Camera-type eye (tissue), 1 donor: ENCODE results near the gene C6orf58. TPM values are rescaled to one million over a fixed set of nuclear protein-coding genes. Genes with fewer than 3 reads are reported as not detected.

Experiments used
- total RNA-seq: library from RNA; depleted of rRNA; stranded (reverse); fragments of >200 nt; gene quantifications from one replicate; pipeline ENCODE4 v1.2.3, GENCODE V29; 2014

C6orf58 gene
- not detected for total RNA-seq

DNA sequence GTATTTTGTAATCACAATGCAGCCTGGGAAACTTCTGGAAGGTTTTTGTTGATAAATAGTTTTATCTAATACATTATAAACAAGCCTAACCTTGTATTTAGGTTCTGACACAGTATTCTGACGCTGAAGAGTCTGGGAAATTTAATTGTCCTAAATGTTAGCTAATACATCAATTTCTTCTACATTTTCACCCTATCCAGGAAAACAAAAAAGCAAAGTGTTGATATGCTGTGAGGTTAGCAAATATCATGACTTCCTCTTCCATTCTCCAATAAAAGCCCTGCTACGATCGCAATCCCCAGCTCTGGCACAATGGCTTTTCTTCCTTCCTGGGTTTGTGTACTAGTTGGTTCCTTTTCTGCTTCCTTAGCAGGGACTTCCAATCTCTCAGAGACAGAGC is at the start of gene C6orf58:
Gene C6orf58 (plus strand): TSS at position 301 of the 400 bp plus-strand sequence. CDS start 12 bp downstream, at position 313.

Other genes starting within 250 kb of the C6orf58 start
- 74.5 TPM for gene ECHDC1, start 233.6 kb upstream of the C6orf58 start, total RNA-seq
- gene KIAA0408, start 117.8 kb upstream of the C6orf58 start, total RNA-seq = 41.1 TPM